GM21786 (cell line): ENCODE measurements around the gene RHBDF2.
"Not testable (repeated sequence)": the region's sequence is repeated elsewhere in the genome, so short reads cannot be mapped to it uniquely, and the experiment has no call there.

ENCODE experiments used
- ATAC-seq: cut with Tn5 transposase; IDR thresholded peaks from one replicate; pipeline ENCODE4 v1.9.1; 2021; ENCODE audit not compliant: unreplicated experiment

The RHBDF2 gene

GRCh38 chr17:76538281-76538931 lies 37.2 kb upstream of the RHBDF2 start:
- ATAC-seq: no peak

GRCh38 chr17:76537578-76538280 lies 36.5 kb upstream of the RHBDF2 start, which contains the start of gene CYGB:
Gene CYGB (minus strand): TSS chr17:76537709. CDS start chr17:76537542, 167 bp downstream.
- ATAC-seq: no peak

- ATAC-seq: no peak
Measured at GRCh38 chr17:76537288-76537577, 36.0 kb upstream of the RHBDF2 start.

- no peak for ATAC-seq
Measured at GRCh38 chr17:76536511-76537287, 35.5 kb upstream of the RHBDF2 start.

- ATAC-seq: no peak
Measured at GRCh38 chr17:76535788-76536510, 34.7 kb upstream of the RHBDF2 start.

- no peak for ATAC-seq
Measured at GRCh38 chr17:76534831-76535732, 33.9 kb upstream of the RHBDF2 start.

GRCh38 chr17:76533640-76534359 lies 32.6 kb upstream of the RHBDF2 start:
- ATAC-seq: not testable (repeated sequence)

- no peak for ATAC-seq
Measured at GRCh38 chr17:76532072-76532651, 30.9 kb upstream of the RHBDF2 start.

- ATAC-seq: no peak
Measured at GRCh38 chr17:76531486-76532038, 30.3 kb upstream of the RHBDF2 start.

GRCh38 chr17:76530811-76531485 lies 29.7 kb upstream of the RHBDF2 start:
- no peak for ATAC-seq

- no peak for ATAC-seq
Measured at GRCh38 chr17:76530095-76530723, 29.0 kb upstream of the RHBDF2 start.

- no peak for ATAC-seq
Measured at GRCh38 chr17:76529224-76530094, 28.2 kb upstream of the RHBDF2 start.

- ATAC-seq: no peak
Measured at GRCh38 chr17:76528528-76529223, 27.5 kb upstream of the RHBDF2 start.

- ATAC-seq: peak; percentile 30
Measured at GRCh38 chr17:76528156-76528527, 26.9 kb upstream of the RHBDF2 start.

- peak; percentile 59 for ATAC-seq
Measured at GRCh38 chr17:76527430-76528111, 26.3 kb upstream of the RHBDF2 start.

GRCh38 chr17:76527016-76527415 lies 25.8 kb upstream of the RHBDF2 start:
- ATAC-seq: not testable (repeated sequence)
